Fibroblast of the aortic adventitia (primary cell): ENCODE results near the gene CEP72. TPM values are rescaled to one million over a fixed set of nuclear protein-coding genes. Genes with fewer than 3 reads are reported as not detected.

Experiments used
- DNase-seq: peaks from one replicate; pipeline ENCODE4 v3.0.0-alpha.2; 2010; ENCODE audit warnings: low read depth
- H3K4me3 ChIP-seq: 2 replicates; pipeline ENCODE4 v1.5.1; 2011; ENCODE audit warnings: low read depth, mild to moderate bottlenecking, control low read depth, low read length, moderate library complexity
- CTCF ChIP-seq: IDR thresholded peaks from 2 replicates; pipeline ENCODE4 v1.5.1; 2011; ENCODE audit warnings: mild to moderate bottlenecking, low read length, control low read depth, inconsistent platforms; ENCODE audit not compliant: insufficient read depth
- total RNA-seq: library from RNA; depleted of rRNA; stranded (reverse); fragments of >200 nt; gene quantifications from 2 replicates; pipeline ENCODE4 v1.2.3, GENCODE V29; 2012; ENCODE audit warnings: low replicate concordance

Gene CEP72
- total RNA-seq, 1 donor, result 3.5 TPM

- TF ChIP-seq CTCF, result peak; percentile 59
- H3K4me3 ChIP-seq, result no peak overlapping the region
- no peak for DNase-seq
These were observed 57.1 kb downstream of the CEP72 start for GRCh38 chr5:669111-669841.

- TF ChIP-seq CTCF, result no peak
- no peak for DNase-seq
These were observed 57.8 kb downstream of the CEP72 start for GRCh38 chr5:669842-670395.

GRCh38 chr5:670396-671270, 58.5 kb downstream of the CEP72 start:
- TF ChIP-seq CTCF, result no peak
- H3K4me3 ChIP-seq, result no peak overlapping the region
- DNase-seq, result no peak

More at GRCh38 chr5:669842-670395, 57.8 kb downstream of the CEP72 start:
- H3K4me3 ChIP-seq, result no peak overlapping the region

- peak; percentile 41 for DNase-seq
- peak; percentile 99 for TF ChIP-seq CTCF
- peak overlapping the region; percentile 49 for H3K4me3 ChIP-seq
These were observed 59.6 kb downstream of the CEP72 start for GRCh38 chr5:671459-672328.

GRCh38 chr5:672329-673160, 60.4 kb downstream of the CEP72 start:
- peak; percentile 70 for DNase-seq
- peak overlapping the region; percentile 17 for H3K4me3 ChIP-seq
- no peak for TF ChIP-seq CTCF
